Endodermal cell (in vitro differentiated cells): ENCODE data around the gene MOB2. TPM values are rescaled to one million over a fixed set of nuclear protein-coding genes. Genes with fewer than 3 reads are reported as not detected.

Experiments used
- DNase-seq: peaks from one replicate; pipeline ENCODE4 v3.0.0-alpha.2; 2017
- H3K27ac ChIP-seq: 2 replicates; pipeline ENCODE4 v1.5.1; 2013; ENCODE audit warnings: mild to moderate bottlenecking, low read depth, low read length, moderate library complexity
- H3K27me3 ChIP-seq: 2 replicates; pipeline ENCODE4 v1.6.1; 2013; ENCODE audit warnings: mild to moderate bottlenecking, low read length, moderate library complexity; ENCODE audit not compliant: insufficient read depth, control insufficient read depth, poor library complexity, severe bottlenecking
- H3K36me3 ChIP-seq: 2 replicates; pipeline ENCODE4 v1.7.0; 2013; ENCODE audit warnings: mild to moderate bottlenecking, low read length, moderate library complexity; ENCODE audit not compliant: control insufficient read depth, insufficient read depth
- H3K4me1 ChIP-seq: one replicate; pipeline ENCODE4 v1.7.0; 2013; ENCODE audit warnings: low read length; ENCODE audit not compliant: control insufficient read depth, insufficient read depth
- H3K4me3 ChIP-seq: 2 replicates; pipeline ENCODE4 v1.5.1; 2013; ENCODE audit warnings: mild to moderate bottlenecking, low read length, moderate library complexity
- H3K9ac ChIP-seq: 2 replicates; pipeline ENCODE4 v1.6.1; 2013; ENCODE audit warnings: mild to moderate bottlenecking, low read length, moderate library complexity; ENCODE audit not compliant: poor library complexity, severe bottlenecking; ENCODE audit errors: extremely low read depth
- H3K9me3 ChIP-seq: 2 replicates; pipeline ENCODE4 v1.6.1; 2013; ENCODE audit warnings: mild to moderate bottlenecking, low read length, moderate library complexity; ENCODE audit not compliant: control insufficient read depth
- H3K27ac Mint-ChIP-seq: 2 replicates; pipeline ENCODE4 v1.8.0; 2020; ENCODE audit warnings: mixed read lengths
- H3K27me3 Mint-ChIP-seq: 2 replicates; pipeline ENCODE4 v1.8.0; 2021; ENCODE audit warnings: mild to moderate bottlenecking, mixed read lengths; ENCODE audit not compliant: insufficient read depth
- H3K36me3 Mint-ChIP-seq: 2 replicates; pipeline ENCODE4 v1.8.0; 2020; ENCODE audit warnings: low read depth, mixed read lengths
- H3K4me1 Mint-ChIP-seq: 2 replicates; pipeline ENCODE4 v1.8.0; 2020; ENCODE audit warnings: mixed read lengths
- H3K4me3 Mint-ChIP-seq: 2 replicates; pipeline ENCODE4 v1.8.0; 2020; ENCODE audit warnings: mild to moderate bottlenecking, moderate library complexity, mixed read lengths
- H3K9me3 Mint-ChIP-seq: 2 replicates; pipeline ENCODE4 v1.8.0; 2020; ENCODE audit warnings: mild to moderate bottlenecking, mixed read lengths
- WGBS, 2 experiments: methylation state at CpG; one replicate each; pipeline versions ENCODE4 v1.1.5 to v1.1.7; 2013; ENCODE audit warnings: missing lambda C conversion rate in 2 of 2, mixed read lengths in 1 of 2; ENCODE audit not compliant: insufficient coverage in 1 of 2, insufficient read length in 1 of 2; 5-methylcytosine and 5-hydroxymethylcytosine counted together
- total RNA-seq, 2 donors: library from RNA; stranded (reverse); fragmentation: NEBNext Ultra II Directional in 1 of 2; extraction: Animal tissue kit (Norgen Biotek cat#: 25700) in 1 of 2; gene quantifications; 2 replicates in 1 of 2; 3 replicates in 1 of 2; pipeline ENCODE4 v1.2.1, GENCODE V29; 2021
- TF ChIP-seq, protein P1 (sequence below): fragments of 200-600 bp; sonication (generic); conservative IDR thresholded peaks from 2 replicates; pipeline ENCODE4 v1.5.0; 2021; ENCODE audit warnings: antibody characterized with exemption, mild to moderate bottlenecking

MOB2 gene
- total RNA-seq, 2 donors from 2014 or later, result 23.9 to 25.4 TPM

- peaks cover 4% of the 10 kb centered on the region for H3K4me1 Mint-ChIP-seq
- Histone ChIP-seq H3K27me3 (no peaks in the 10 kb centered on the region), H3K4me3 (no peak overlapping the region), H3K27ac (no peak overlapping the region), H3K4me1 (no peaks in the 10 kb centered on the region), H3K36me3 (no peaks in the 10 kb centered on the region), H3K9me3 (no peaks in the 10 kb centered on the region), H3K9ac (no peak overlapping the region)
- WGBS, 2 experiments, result 88 to 90% methylated on average over 11 to 25 of the region's 25 CpGs
- H3K27me3 Mint-ChIP-seq, result no peaks in the 10 kb centered on the region
- H3K27ac Mint-ChIP-seq, result no peak overlapping the region
- H3K9me3 Mint-ChIP-seq, result peaks cover 9% of the 10 kb centered on the region
- no peak for DNase-seq
- H3K4me3 Mint-ChIP-seq, result no peak overlapping the region
- TF ChIP-seq, protein P1, sequence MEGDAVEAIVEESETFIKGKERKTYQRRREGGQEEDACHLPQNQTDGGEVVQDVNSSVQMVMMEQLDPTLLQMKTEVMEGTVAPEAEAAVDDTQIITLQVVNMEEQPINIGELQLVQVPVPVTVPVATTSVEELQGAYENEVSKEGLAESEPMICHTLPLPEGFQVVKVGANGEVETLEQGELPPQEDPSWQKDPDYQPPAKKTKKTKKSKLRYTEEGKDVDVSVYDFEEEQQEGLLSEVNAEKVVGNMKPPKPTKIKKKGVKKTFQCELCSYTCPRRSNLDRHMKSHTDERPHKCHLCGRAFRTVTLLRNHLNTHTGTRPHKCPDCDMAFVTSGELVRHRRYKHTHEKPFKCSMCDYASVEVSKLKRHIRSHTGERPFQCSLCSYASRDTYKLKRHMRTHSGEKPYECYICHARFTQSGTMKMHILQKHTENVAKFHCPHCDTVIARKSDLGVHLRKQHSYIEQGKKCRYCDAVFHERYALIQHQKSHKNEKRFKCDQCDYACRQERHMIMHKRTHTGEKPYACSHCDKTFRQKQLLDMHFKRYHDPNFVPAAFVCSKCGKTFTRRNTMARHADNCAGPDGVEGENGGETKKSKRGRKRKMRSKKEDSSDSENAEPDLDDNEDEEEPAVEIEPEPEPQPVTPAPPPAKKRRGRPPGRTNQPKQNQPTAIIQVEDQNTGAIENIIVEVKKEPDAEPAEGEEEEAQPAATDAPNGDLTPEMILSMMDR, result no peak
- peaks cover 14% of the 10 kb centered on the region for H3K36me3 Mint-ChIP-seq
Observed at GRCh38 chr11:1501421-1502167, 15.0 kb upstream of the MOB2 start.

DNA sequence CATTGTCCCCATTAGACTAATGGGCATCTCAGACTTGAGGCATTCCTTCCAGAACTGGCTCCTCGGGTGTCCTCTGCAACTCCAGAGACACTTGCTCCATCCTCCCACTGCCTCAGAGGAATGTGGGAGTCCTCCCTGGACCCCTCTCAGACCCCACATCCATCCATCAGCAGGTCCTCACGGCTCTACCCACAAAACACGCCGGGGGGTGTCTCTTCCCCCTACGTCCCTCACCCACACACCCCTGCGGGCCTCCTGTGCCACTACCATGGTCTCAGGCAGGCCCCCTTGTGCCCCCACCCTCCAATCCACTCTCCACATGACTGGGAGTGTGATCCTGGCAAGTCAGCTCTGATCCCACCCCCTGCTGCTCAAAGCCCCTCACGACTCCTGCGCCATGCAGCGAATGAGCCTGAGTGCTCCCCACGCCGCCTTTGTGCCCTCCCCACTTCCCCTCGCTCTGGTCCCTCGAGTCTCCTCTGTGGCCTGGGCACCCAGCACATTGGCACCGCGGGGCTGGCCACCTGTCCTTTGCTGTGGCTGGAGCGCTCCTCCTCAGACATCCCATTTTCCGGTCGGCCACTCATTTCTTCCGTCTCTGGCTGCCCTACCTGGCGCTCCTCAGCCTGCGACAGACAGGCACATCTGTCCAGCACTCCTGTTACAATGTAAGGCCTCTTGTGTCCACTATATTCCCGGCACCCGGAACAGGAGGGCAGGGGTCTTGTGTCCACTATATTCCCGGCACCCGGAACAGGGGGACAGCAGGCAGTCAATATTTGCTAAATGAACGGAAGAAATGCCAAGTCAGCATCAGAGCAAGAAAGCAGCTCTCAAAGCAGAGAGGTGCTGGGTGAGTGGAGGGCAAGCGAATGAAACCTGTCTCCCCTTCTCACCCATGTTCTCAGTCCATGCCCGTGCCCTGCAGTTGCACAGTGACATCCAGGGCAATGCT is 14.2 kb upstream of the MOB2 start:
- H3K27ac ChIP-seq, result no peak overlapping the region
- TF ChIP-seq, protein P1, result no peak
- no peak for DNase-seq
- WGBS, 2 experiments, result 87 to 91% methylated on average over 14 to 28 of the region's 28 CpGs
- no peak overlapping the region for H3K9ac ChIP-seq
- peaks cover 4% of the 10 kb centered on the region for H3K4me1 Mint-ChIP-seq
- no peaks in the 10 kb centered on the region for H3K4me1 ChIP-seq
- peaks cover 4% of the 10 kb centered on the region for H3K9me3 ChIP-seq
- no peak overlapping the region for H3K4me3 ChIP-seq
- H3K36me3 Mint-ChIP-seq, result peaks cover 19% of the 10 kb centered on the region
- H3K27me3 Mint-ChIP-seq, result no peaks in the 10 kb centered on the region
- no peak overlapping the region for H3K27ac Mint-ChIP-seq
- H3K27me3 ChIP-seq, result no peaks in the 10 kb centered on the region
- no peak overlapping the region for H3K4me3 Mint-ChIP-seq
- no peaks in the 10 kb centered on the region for H3K36me3 ChIP-seq
- H3K9me3 Mint-ChIP-seq, result peaks cover 18% of the 10 kb centered on the region

- Mint-ChIP-seq H3K27me3 (no peaks in the 10 kb centered on the region), H3K36me3 (peaks cover 21% of the 10 kb centered on the region), H3K4me3 (no peak overlapping the region), H3K27ac (no peak overlapping the region), H3K4me1 (peaks cover 4% of the 10 kb centered on the region), H3K9me3 (peaks cover 21% of the 10 kb centered on the region)
- no peak overlapping the region for H3K9ac ChIP-seq
- no peaks in the 10 kb centered on the region for H3K27me3 ChIP-seq
- no peaks in the 10 kb centered on the region for H3K4me1 ChIP-seq
- TF ChIP-seq, protein P1, result no peak
- no peak for DNase-seq
- no peak overlapping the region for H3K4me3 ChIP-seq
- H3K9me3 ChIP-seq, result peaks cover 6% of the 10 kb centered on the region
- 82 to 83% methylated on average over 14 of the region's 14 CpGs for WGBS, 2 experiments
- H3K36me3 ChIP-seq, result no peaks in the 10 kb centered on the region
- H3K27ac ChIP-seq, result no peak overlapping the region
Observed at GRCh38 chr11:1499899-1500298, 13.3 kb upstream of the MOB2 start.
